Activated gamma-delta T cell treated with anti-CD3 and anti-CD28 coated beads, Interleukin-2, amount 50 U/mL, for 16 hours (primary cell): Measurements from ENCODE around the gene BCL7C.
"Not testable (repeated sequence)": the region's sequence is repeated elsewhere in the genome, so short reads cannot be mapped to it uniquely, and the experiment has no call there.

ENCODE experiments used
- DNase-seq: peaks from one replicate; pipeline ENCODE4 v3.0.0-alpha.2; 2020; ENCODE audit warnings: low read depth

The BCL7C gene

DNA sequence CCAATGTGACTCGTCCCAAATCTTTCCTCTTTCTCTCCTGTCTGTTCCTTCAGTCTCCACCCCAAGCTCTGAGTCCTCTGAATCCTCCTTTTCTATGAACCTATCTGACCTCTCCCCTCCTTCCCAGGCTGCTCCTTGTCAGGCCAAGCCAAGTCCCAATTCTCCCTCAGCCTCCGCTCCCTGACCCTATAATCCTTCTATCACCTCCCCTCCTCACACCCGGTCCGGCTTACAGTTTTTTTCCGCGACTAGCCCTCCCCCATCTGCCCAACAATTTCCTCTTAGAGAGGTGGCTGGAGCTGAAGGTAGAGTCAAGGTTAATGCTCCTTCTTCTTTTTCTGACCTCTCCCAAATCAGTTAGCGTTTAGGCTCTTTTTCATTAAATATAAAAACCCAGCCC is 33.1 kb downstream of the BCL7C start:
- not testable (repeated sequence) for DNase-seq

- no peak for DNase-seq
These were observed 35.0 kb downstream of the BCL7C start for GRCh38 chr16:30858829-30859423.

GRCh38 chr16:30858111-30858495 is 35.8 kb downstream of the BCL7C start:
- DNase-seq, result no peak

- DNase-seq, result no peak
These were observed 40.1 kb downstream of the BCL7C start for GRCh38 chr16:30853758-30854157.

DNA sequence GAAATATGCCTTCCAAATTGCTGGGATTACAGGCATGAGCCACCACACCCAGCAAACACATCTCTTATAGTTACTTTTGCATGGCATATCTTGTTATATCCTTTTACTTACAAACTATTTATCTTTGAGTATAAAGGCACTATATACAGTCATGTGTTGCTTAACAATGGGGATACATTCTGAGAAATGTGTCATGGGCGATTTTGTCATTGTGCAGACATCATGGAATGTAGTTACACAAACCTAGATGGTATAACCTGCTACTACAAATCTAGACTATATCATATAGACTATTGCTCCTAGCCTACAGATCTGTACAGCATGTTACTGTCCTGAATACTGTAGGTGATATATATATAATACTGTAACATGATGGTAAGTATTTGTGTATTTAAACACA is 43.6 kb downstream of the BCL7C start:
- no peak for DNase-seq

GRCh38 chr16:30846649-30847402 is 47.1 kb downstream of the BCL7C start:
- DNase-seq, result no peak

DNA sequence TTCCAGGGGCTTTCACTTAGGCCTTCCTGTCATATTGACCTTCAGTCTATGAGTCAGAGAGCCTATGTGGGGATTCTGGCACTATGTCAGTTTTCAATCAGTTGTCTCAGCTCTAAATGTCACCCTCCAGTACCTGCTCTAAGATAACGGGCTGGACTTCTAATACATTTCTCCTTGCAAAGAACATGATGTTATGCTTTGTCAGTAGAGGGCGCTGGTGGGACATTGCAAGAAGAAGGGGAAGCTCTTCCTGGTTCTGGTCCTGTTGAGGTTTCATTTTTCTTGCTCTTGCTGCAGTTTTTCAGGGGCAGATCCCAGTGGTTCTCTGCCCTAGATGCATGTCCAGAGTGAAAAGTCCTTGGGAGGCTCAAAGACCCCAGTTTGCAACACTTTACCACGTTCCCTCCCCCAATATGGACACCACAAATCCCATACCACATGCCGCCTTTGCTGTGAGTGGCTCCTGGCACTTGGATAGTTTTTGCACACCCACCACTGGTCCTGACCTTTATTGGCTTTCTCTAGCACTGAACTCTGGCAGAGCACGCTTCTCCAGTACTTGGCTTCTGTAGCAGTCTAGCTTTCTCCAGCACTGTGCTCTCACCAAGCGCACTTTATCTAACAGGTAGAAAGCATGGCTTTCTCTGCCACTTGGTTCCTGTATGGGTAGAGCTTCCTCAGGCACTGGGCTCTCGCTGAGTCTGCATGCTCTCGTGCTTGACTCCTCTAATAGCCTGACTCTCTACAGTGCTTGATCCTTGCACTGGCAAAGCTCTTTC is 49.0 kb downstream of the BCL7C start:
- peak; percentile 76 for DNase-seq

- no peak for DNase-seq
These were observed 49.6 kb downstream of the BCL7C start for GRCh38 chr16:30844346-30844670.

GRCh38 chr16:30843501-30843900 is 50.4 kb downstream of the BCL7C start:
- no peak for DNase-seq

- DNase-seq, result no peak
These were observed 50.9 kb downstream of the BCL7C start for GRCh38 chr16:30842971-30843370.

GRCh38 chr16:30841332-30841731 is 52.5 kb downstream of the BCL7C start:
- no peak for DNase-seq

DNA sequence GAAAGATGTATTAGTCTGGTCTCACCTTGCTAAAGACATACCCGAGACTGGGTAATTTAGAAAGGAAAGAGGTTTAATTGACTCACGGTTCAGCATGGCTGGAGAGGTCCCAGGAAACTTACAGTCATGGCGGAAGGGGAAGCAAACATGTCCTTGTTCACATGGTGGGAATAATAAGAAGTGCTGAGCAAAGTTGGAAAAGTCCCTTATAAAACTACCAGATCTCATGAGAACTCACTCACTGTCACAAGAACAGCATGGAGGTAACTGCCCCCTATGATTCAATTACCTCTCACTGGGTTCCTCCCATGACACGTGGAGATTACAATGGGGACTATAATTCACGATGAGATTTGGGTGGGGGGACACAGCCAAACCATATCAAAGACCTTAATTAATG is 53.3 kb downstream of the BCL7C start:
- no peak for DNase-seq

- DNase-seq, result no peak
These were observed 54.2 kb downstream of the BCL7C start for GRCh38 chr16:30839523-30840227.

- DNase-seq, result no peak
These were observed 54.9 kb downstream of the BCL7C start for GRCh38 chr16:30838876-30839471.

- DNase-seq, result no peak
These were observed 56.0 kb downstream of the BCL7C start for GRCh38 chr16:30837904-30838303.
